HUES6 (cell line): ENCODE measurements around the gene CA7.
A peak's percentile ranks its signal among the peaks of the same experiment; 100 is the strongest.

Experiments
- H3K27ac ChIP-seq: 2 replicates; pipeline ENCODE4 v1.7.0; 2013; ENCODE audit warnings: low read depth, mild to moderate bottlenecking, low read length, inconsistent platforms
- H3K27me3 ChIP-seq: 2 replicates; pipeline ENCODE4 v1.6.1; 2013; ENCODE audit warnings: low read length; ENCODE audit not compliant: control insufficient read depth, insufficient read depth
- H3K36me3 ChIP-seq: 2 replicates; pipeline ENCODE4 v1.6.1; 2013; ENCODE audit warnings: low read length; ENCODE audit not compliant: control insufficient read depth, insufficient read depth
- H3K4me1 ChIP-seq: 2 replicates; pipeline ENCODE4 v1.6.1; 2013; ENCODE audit warnings: low read length; ENCODE audit not compliant: control insufficient read depth, insufficient read depth
- H3K4me3 ChIP-seq: 2 replicates; pipeline ENCODE4 v1.5.1; 2013; ENCODE audit warnings: low read depth, low read length
- H3K9ac ChIP-seq: one replicate; pipeline ENCODE4 v1.6.1; 2013; ENCODE audit warnings: mild to moderate bottlenecking, low read length
- H3K9me3 ChIP-seq: 2 replicates; pipeline ENCODE4 v1.6.1; 2013; ENCODE audit warnings: low read depth, low read length; ENCODE audit not compliant: control insufficient read depth, insufficient read depth

Gene CA7

GRCh38 chr16:66830422-66831404 is 13.5 kb upstream of the CA7 start, which contains the start of gene NAE1:
TSS of gene NAE1 (minus strand) at chr16:66830976. CDS start at chr16:66830899, 77 bp downstream.
- Histone ChIP-seq H3K27me3 (no peaks in the 10 kb centered on the region), H3K4me3 (peak within 1 kb of the TSS; percentile 85), H3K9ac (peak within 1 kb of the TSS; percentile 96), H3K36me3 (peaks cover 31% of the 10 kb centered on the region), H3K9me3 (no peaks in the 10 kb centered on the region), H3K4me1 (peaks cover 10% of the 10 kb centered on the region), H3K27ac (peak within 1 kb of the TSS; percentile 85)

- no peak overlapping the region for H3K9ac ChIP-seq
- H3K27me3 ChIP-seq = no peaks in the 10 kb centered on the region
- H3K27ac ChIP-seq = no peak overlapping the region
- peaks cover 16% of the 10 kb centered on the region for H3K36me3 ChIP-seq
- H3K4me3 ChIP-seq = no peak overlapping the region
- H3K9me3 ChIP-seq = no peaks in the 10 kb centered on the region
- H3K4me1 ChIP-seq = peaks cover 10% of the 10 kb centered on the region
Measured at GRCh38 chr16:66832190-66832589, 12.0 kb upstream of the CA7 start.

- Histone ChIP-seq H3K27ac (no peak overlapping the region), H3K9ac (no peak overlapping the region), H3K4me3 (no peak overlapping the region), H3K36me3 (peaks cover 12% of the 10 kb centered on the region), H3K9me3 (no peaks in the 10 kb centered on the region), H3K27me3 (no peaks in the 10 kb centered on the region), H3K4me1 (peaks cover 10% of the 10 kb centered on the region)
Measured at GRCh38 chr16:66832661-66833305, 11.4 kb upstream of the CA7 start.

- no peaks in the 10 kb centered on the region for H3K36me3 ChIP-seq
- no peak overlapping the region for H3K9ac ChIP-seq
- no peaks in the 10 kb centered on the region; the same call in 1 of the 2 replicates for H3K4me1 ChIP-seq
- H3K27me3 ChIP-seq = peaks cover 1% of the 10 kb centered on the region; the same call in 1 of the 2 replicates
- H3K9me3 ChIP-seq = no peaks in the 10 kb centered on the region
- no peak overlapping the region for H3K27ac ChIP-seq
- H3K4me3 ChIP-seq = no peak overlapping the region
Measured at GRCh38 chr16:66834746-66835145, 9.5 kb upstream of the CA7 start.

- no peak overlapping the region for H3K27ac ChIP-seq
- H3K4me1 ChIP-seq = no peaks in the 10 kb centered on the region
- no peaks in the 10 kb centered on the region for H3K9me3 ChIP-seq
- H3K4me3 ChIP-seq = no peak overlapping the region
- H3K27me3 ChIP-seq = peaks cover 55% of the 10 kb centered on the region
- H3K9ac ChIP-seq = no peak overlapping the region
- H3K36me3 ChIP-seq = no peaks in the 10 kb centered on the region
Measured at GRCh38 chr16:66840883-66841282, 3.3 kb upstream of the CA7 start.

GRCh38 chr16:66841366-66841765 is 2.8 kb upstream of the CA7 start:
- no peaks in the 10 kb centered on the region for H3K9me3 ChIP-seq
- no peaks in the 10 kb centered on the region for H3K4me1 ChIP-seq
- no peak overlapping the region for H3K27ac ChIP-seq
- H3K36me3 ChIP-seq = no peaks in the 10 kb centered on the region
- no peak overlapping the region for H3K4me3 ChIP-seq
- peaks cover 60% of the 10 kb centered on the region for H3K27me3 ChIP-seq
- no peak overlapping the region for H3K9ac ChIP-seq

- Histone ChIP-seq H3K27me3 (peaks cover 74% of the 10 kb centered on the region), H3K27ac (no peak overlapping the region), H3K9me3 (no peaks in the 10 kb centered on the region), H3K4me3 (no peak overlapping the region), H3K36me3 (no peaks in the 10 kb centered on the region), H3K9ac (no peak overlapping the region), H3K4me1 (no peaks in the 10 kb centered on the region)
Measured at GRCh38 chr16:66842765-66843164, 1.4 kb upstream of the CA7 start.

- Histone ChIP-seq H3K27ac (no peak overlapping the region), H3K9ac (no peak overlapping the region), H3K4me3 (no peak overlapping the region), H3K36me3 (no peaks in the 10 kb centered on the region), H3K4me1 (no peaks in the 10 kb centered on the region), H3K9me3 (no peaks in the 10 kb centered on the region), H3K27me3 (peaks cover 78% of the 10 kb centered on the region)
Measured at GRCh38 chr16:66843191-66843590, 1.0 kb upstream of the CA7 start.

GRCh38 chr16:66844009-66844341 is 239 bp upstream of the CA7 start:
- peak overlapping the region; percentile 81 for H3K4me3 ChIP-seq
- peaks cover 86% of the 10 kb centered on the region for H3K27me3 ChIP-seq
- no peak overlapping the region for H3K9ac ChIP-seq
- H3K4me1 ChIP-seq = no peaks in the 10 kb centered on the region
- no peaks in the 10 kb centered on the region for H3K36me3 ChIP-seq
- H3K27ac ChIP-seq = no peak overlapping the region
- H3K9me3 ChIP-seq = no peaks in the 10 kb centered on the region

GRCh38 chr16:66845080-66845410 is 831 bp downstream of the CA7 start:
- no peaks in the 10 kb centered on the region for H3K4me1 ChIP-seq
- no peaks in the 10 kb centered on the region for H3K36me3 ChIP-seq
- no peak overlapping the region for H3K27ac ChIP-seq
- peak overlapping the region; percentile 81 for H3K4me3 ChIP-seq
- H3K9me3 ChIP-seq = no peaks in the 10 kb centered on the region
- H3K9ac ChIP-seq = no peak overlapping the region
- H3K27me3 ChIP-seq = peaks cover 86% of the 10 kb centered on the region

GRCh38 chr16:66845791-66846221 is 1.6 kb downstream of the CA7 start:
- no peak overlapping the region for H3K9ac ChIP-seq
- H3K4me3 ChIP-seq = no peak overlapping the region
- no peaks in the 10 kb centered on the region for H3K4me1 ChIP-seq
- H3K27ac ChIP-seq = no peak overlapping the region
- H3K27me3 ChIP-seq = peaks cover 85% of the 10 kb centered on the region
- H3K36me3 ChIP-seq = no peaks in the 10 kb centered on the region
- H3K9me3 ChIP-seq = no peaks in the 10 kb centered on the region
